ENCODE data around the gene CLECL1. TPM values are rescaled to one million over a fixed set of nuclear protein-coding genes. Genes with fewer than 3 reads are reported as not detected.

Gene CLECL1
- total RNA-seq (2012; rRNA removed), result not detected in 2 replicates

- H3K36me3 ChIP-seq (ENCODE audit: insufficient read depth, low read length), result no peaks in the 10 kb centered on the region
- no peaks in the 10 kb centered on the region for H3K27me3 ChIP-seq (ENCODE audit: control insufficient read depth, insufficient read depth, low read length)
- H3K4me1 ChIP-seq (ENCODE audit: control insufficient read depth, insufficient read depth, low read length), result no peaks in the 10 kb centered on the region
- no peak within 1 kb of the TSS for H3K4me3 ChIP-seq (ENCODE audit: low read length)
- H3K9me3 ChIP-seq (replicated peaks; ENCODE audit: low read length), result no peaks in the 10 kb centered on the region
- no peak within 1 kb of the TSS for H3K9ac ChIP-seq (ENCODE audit: low read depth, low read length)
- H3K4me2 ChIP-seq (ENCODE audit: low read length), result no peak within 1 kb of the TSS
Measured at GRCh38 chr12:9732921-9733461, at the start of gene CLECL1. TSS of gene CLECL1 (minus strand) at chr12:9733097.

- no peaks in the 10 kb centered on the region for H3K36me3 ChIP-seq (ENCODE audit: insufficient read depth, low read length)
- no peak overlapping the region for H3K9ac ChIP-seq (ENCODE audit: low read depth, low read length)
- H3K4me3 ChIP-seq (ENCODE audit: low read length), result no peak overlapping the region
- H3K27me3 ChIP-seq (ENCODE audit: control insufficient read depth, insufficient read depth, low read length), result no peaks in the 10 kb centered on the region
- no peak overlapping the region for H3K4me2 ChIP-seq (ENCODE audit: low read length)
- no peaks in the 10 kb centered on the region for H3K9me3 ChIP-seq (replicated peaks; ENCODE audit: low read length)
- H3K4me1 ChIP-seq (ENCODE audit: control insufficient read depth, insufficient read depth, low read length), result no peaks in the 10 kb centered on the region
Measured at GRCh38 chr12:9781360-9781759, 48.5 kb upstream of the CLECL1 start.

GRCh38 chr12:9779209-9779608, 46.3 kb upstream of the CLECL1 start:
- no peak overlapping the region for H3K4me3 ChIP-seq (ENCODE audit: low read length)

GRCh38 chr12:9776781-9777180, 43.9 kb upstream of the CLECL1 start:
- no peaks in the 10 kb centered on the region for H3K27me3 ChIP-seq (ENCODE audit: control insufficient read depth, insufficient read depth, low read length)
- H3K9ac ChIP-seq (ENCODE audit: low read depth, low read length), result no peak overlapping the region
- no peak overlapping the region for H3K4me3 ChIP-seq (ENCODE audit: low read length)
- H3K4me1 ChIP-seq (ENCODE audit: control insufficient read depth, insufficient read depth, low read length), result no peaks in the 10 kb centered on the region
- H3K9me3 ChIP-seq (replicated peaks; ENCODE audit: low read length), result no peaks in the 10 kb centered on the region
- no peak overlapping the region for H3K4me2 ChIP-seq (ENCODE audit: low read length)
- H3K36me3 ChIP-seq (ENCODE audit: insufficient read depth, low read length), result no peaks in the 10 kb centered on the region

More at GRCh38 chr12:9779209-9779608, 46.3 kb upstream of the CLECL1 start:
- Histone ChIP-seq H3K4me1 (ENCODE audit: control insufficient read depth, insufficient read depth, low read length) (no peaks in the 10 kb centered on the region), H3K4me2 (ENCODE audit: low read length) (no peak overlapping the region), H3K9ac (ENCODE audit: low read depth, low read length) (no peak overlapping the region), H3K36me3 (ENCODE audit: insufficient read depth, low read length) (no peaks in the 10 kb centered on the region), H3K27me3 (ENCODE audit: control insufficient read depth, insufficient read depth, low read length) (no peaks in the 10 kb centered on the region), H3K9me3 (replicated peaks; ENCODE audit: low read length) (no peaks in the 10 kb centered on the region)

- no peaks in the 10 kb centered on the region for H3K36me3 ChIP-seq (ENCODE audit: insufficient read depth, low read length)
- H3K4me3 ChIP-seq (ENCODE audit: low read length), result no peak overlapping the region
- no peak overlapping the region for H3K9ac ChIP-seq (ENCODE audit: low read depth, low read length)
- H3K27me3 ChIP-seq (ENCODE audit: control insufficient read depth, insufficient read depth, low read length), result no peaks in the 10 kb centered on the region
- no peak overlapping the region for H3K4me2 ChIP-seq (ENCODE audit: low read length)
- no peaks in the 10 kb centered on the region for H3K9me3 ChIP-seq (replicated peaks; ENCODE audit: low read length)
- no peaks in the 10 kb centered on the region for H3K4me1 ChIP-seq (ENCODE audit: control insufficient read depth, insufficient read depth, low read length)
Measured at GRCh38 chr12:9773216-9773877, 40.5 kb upstream of the CLECL1 start.

- H3K9me3 ChIP-seq (replicated peaks; ENCODE audit: low read length), result no peaks in the 10 kb centered on the region
- H3K4me3 ChIP-seq (ENCODE audit: low read length), result no peak overlapping the region
- H3K36me3 ChIP-seq (ENCODE audit: insufficient read depth, low read length), result no peaks in the 10 kb centered on the region
- no peaks in the 10 kb centered on the region for H3K4me1 ChIP-seq (ENCODE audit: control insufficient read depth, insufficient read depth, low read length)
- H3K9ac ChIP-seq (ENCODE audit: low read depth, low read length), result no peak overlapping the region
- H3K4me2 ChIP-seq (ENCODE audit: low read length), result no peak overlapping the region
- no peaks in the 10 kb centered on the region for H3K27me3 ChIP-seq (ENCODE audit: control insufficient read depth, insufficient read depth, low read length)
Measured at GRCh38 chr12:9763025-9763424, 30.1 kb upstream of the CLECL1 start.

GRCh38 chr12:9762369-9762768, 29.5 kb upstream of the CLECL1 start:
- no peaks in the 10 kb centered on the region for H3K9me3 ChIP-seq (replicated peaks; ENCODE audit: low read length)
- no peak overlapping the region for H3K4me3 ChIP-seq (ENCODE audit: low read length)
- H3K27me3 ChIP-seq (ENCODE audit: control insufficient read depth, insufficient read depth, low read length), result no peaks in the 10 kb centered on the region
- H3K36me3 ChIP-seq (ENCODE audit: insufficient read depth, low read length), result no peaks in the 10 kb centered on the region
- H3K9ac ChIP-seq (ENCODE audit: low read depth, low read length), result no peak overlapping the region
- H3K4me1 ChIP-seq (ENCODE audit: control insufficient read depth, insufficient read depth, low read length), result no peaks in the 10 kb centered on the region
- no peak overlapping the region for H3K4me2 ChIP-seq (ENCODE audit: low read length)

- Histone ChIP-seq H3K4me3 (ENCODE audit: low read length) (no peak overlapping the region), H3K9ac (ENCODE audit: low read depth, low read length) (no peak overlapping the region), H3K4me1 (ENCODE audit: control insufficient read depth, insufficient read depth, low read length) (no peaks in the 10 kb centered on the region)
Measured at GRCh38 chr12:9761419-9761781, 28.5 kb upstream of the CLECL1 start.

GRCh38 chr12:9760699-9761418, 28.0 kb upstream of the CLECL1 start, which contains the start of gene CD69:
TSS of gene CD69 (minus strand) at chr12:9760901. CDS start at chr12:9760820, 81 bp downstream.
- Histone ChIP-seq H3K4me3 (ENCODE audit: low read length) (no peak within 1 kb of the TSS), H3K9me3 (replicated peaks; ENCODE audit: low read length) (no peaks in the 10 kb centered on the region), H3K27me3 (ENCODE audit: control insufficient read depth, insufficient read depth, low read length) (no peaks in the 10 kb centered on the region), H3K4me2 (ENCODE audit: low read length) (no peak within 1 kb of the TSS), H3K4me1 (ENCODE audit: control insufficient read depth, insufficient read depth, low read length) (no peaks in the 10 kb centered on the region), H3K9ac (ENCODE audit: low read depth, low read length) (no peak within 1 kb of the TSS), H3K36me3 (ENCODE audit: insufficient read depth, low read length) (no peaks in the 10 kb centered on the region)

More at GRCh38 chr12:9761419-9761781, 28.5 kb upstream of the CLECL1 start:
- Histone ChIP-seq H3K9me3 (replicated peaks; ENCODE audit: low read length) (no peaks in the 10 kb centered on the region), H3K36me3 (ENCODE audit: insufficient read depth, low read length) (no peaks in the 10 kb centered on the region), H3K27me3 (ENCODE audit: control insufficient read depth, insufficient read depth, low read length) (no peaks in the 10 kb centered on the region), H3K4me2 (ENCODE audit: low read length) (no peak overlapping the region)

- no peak overlapping the region for H3K9ac ChIP-seq (ENCODE audit: low read depth, low read length)
- H3K4me1 ChIP-seq (ENCODE audit: control insufficient read depth, insufficient read depth, low read length), result no peaks in the 10 kb centered on the region
- H3K9me3 ChIP-seq (replicated peaks; ENCODE audit: low read length), result no peaks in the 10 kb centered on the region
- no peaks in the 10 kb centered on the region for H3K36me3 ChIP-seq (ENCODE audit: insufficient read depth, low read length)
- no peak overlapping the region for H3K4me3 ChIP-seq (ENCODE audit: low read length)
- H3K27me3 ChIP-seq (ENCODE audit: control insufficient read depth, insufficient read depth, low read length), result no peaks in the 10 kb centered on the region
- H3K4me2 ChIP-seq (ENCODE audit: low read length), result no peak overlapping the region
Measured at GRCh38 chr12:9760120-9760519, 27.2 kb upstream of the CLECL1 start.

- no peaks in the 10 kb centered on the region for H3K9me3 ChIP-seq (replicated peaks; ENCODE audit: low read length)
- H3K4me2 ChIP-seq (ENCODE audit: low read length), result no peak overlapping the region
- no peak overlapping the region for H3K9ac ChIP-seq (ENCODE audit: low read depth, low read length)
- H3K27me3 ChIP-seq (ENCODE audit: control insufficient read depth, insufficient read depth, low read length), result no peaks in the 10 kb centered on the region
- H3K4me3 ChIP-seq (ENCODE audit: low read length), result no peak overlapping the region
- no peaks in the 10 kb centered on the region for H3K36me3 ChIP-seq (ENCODE audit: insufficient read depth, low read length)
- no peaks in the 10 kb centered on the region for H3K4me1 ChIP-seq (ENCODE audit: control insufficient read depth, insufficient read depth, low read length)
Measured at GRCh38 chr12:9759694-9760093, 26.8 kb upstream of the CLECL1 start.

All from skeletal muscle satellite cell (primary cell).